OCI-LY3 (cell line): ENCODE results near the gene FBXL13.
"Not testable (repeated sequence)": the region's sequence is repeated elsewhere in the genome, so short reads cannot be mapped to it uniquely, and the experiment has no call there.

Source experiments
- H2AFZ ChIP-seq: fragments of 200-600, 300-600 bp; shearing (Covaris generic); 2 replicates; pipeline ENCODE4 v1.6.0; 2014; ENCODE audit warnings: antibody characterized with exemption, low read depth, low read length
- H3K27ac ChIP-seq: fragments of 200-600, 300-600 bp; sonication (generic); 2 replicates; pipeline ENCODE4 v1.5.1; 2014; ENCODE audit warnings: mild to moderate bottlenecking, low read length, moderate library complexity, mixed read lengths
- H3K27me3 ChIP-seq: fragments of 200-600, 300-600 bp; sonication (generic); 2 replicates; pipeline ENCODE4 v1.6.1; 2014; ENCODE audit warnings: low read depth, low read length, mixed read lengths
- H3K36me3 ChIP-seq: fragments of 200-600, 300-600 bp; sonication (generic); replicated peaks from 2 replicates; pipeline ENCODE3; 2014; ENCODE audit warnings: low read depth, low read length, mixed read lengths
- H3K4me1 ChIP-seq: fragments of 300-600, 200-600 bp; sonication (generic); 2 replicates; pipeline ENCODE4 v1.6.1; 2014; ENCODE audit warnings: low read length, mixed read lengths
- H3K4me2 ChIP-seq: fragments of 200-600, 300-600 bp; sonication (generic); 2 replicates; pipeline ENCODE4 v1.6.1; 2014; ENCODE audit warnings: low read length, mixed read lengths
- H3K4me3 ChIP-seq: fragments of 300-600, 200-600 bp; sonication (generic); 2 replicates; pipeline ENCODE4 v1.5.1; 2014; ENCODE audit warnings: antibody characterized with exemption, mild to moderate bottlenecking, low read length, moderate library complexity
- H3K79me2 ChIP-seq: fragments of 300-600, 200-600 bp; shearing (Covaris generic); 2 replicates; pipeline ENCODE4 v1.6.1; 2014; ENCODE audit warnings: mild to moderate bottlenecking, low read length, mixed read lengths
- H3K9ac ChIP-seq: fragments of 300-600, 200-600 bp; shearing (Covaris generic); 2 replicates; pipeline ENCODE4 v1.6.0; 2014; ENCODE audit warnings: mild to moderate bottlenecking, low read length, moderate library complexity
- H3K9me3 ChIP-seq: fragments of 200-600, 300-600 bp; shearing (Covaris generic); 2 replicates; pipeline ENCODE4 v1.6.1; 2014; ENCODE audit warnings: low read length, mixed read lengths; ENCODE audit not compliant: insufficient read depth
- H4K20me1 ChIP-seq: fragments of 200-600, 300-600 bp; sonication (generic); 2 replicates; pipeline ENCODE4 v1.6.1; 2016; ENCODE audit warnings: low read length, mixed read lengths; ENCODE audit not compliant: insufficient read depth
- EZH2phosphoT487 ChIP-seq: fragments of 200-600 bp; shearing (Covaris generic); IDR thresholded peaks from 2 replicates; pipeline ENCODE4 v1.6.1; 2018; ENCODE audit warnings: antibody characterized with exemption, mixed run types, low read depth
- TF ChIP-seq, protein P1 (sequence below): fragments of 200-600, 300-600 bp; sonication (generic); IDR thresholded peaks from 2 replicates; pipeline ENCODE4 v1.5.1; 2014; ENCODE audit warnings: antibody characterized with exemption, low read length, low read depth

FBXL13 gene

DNA sequence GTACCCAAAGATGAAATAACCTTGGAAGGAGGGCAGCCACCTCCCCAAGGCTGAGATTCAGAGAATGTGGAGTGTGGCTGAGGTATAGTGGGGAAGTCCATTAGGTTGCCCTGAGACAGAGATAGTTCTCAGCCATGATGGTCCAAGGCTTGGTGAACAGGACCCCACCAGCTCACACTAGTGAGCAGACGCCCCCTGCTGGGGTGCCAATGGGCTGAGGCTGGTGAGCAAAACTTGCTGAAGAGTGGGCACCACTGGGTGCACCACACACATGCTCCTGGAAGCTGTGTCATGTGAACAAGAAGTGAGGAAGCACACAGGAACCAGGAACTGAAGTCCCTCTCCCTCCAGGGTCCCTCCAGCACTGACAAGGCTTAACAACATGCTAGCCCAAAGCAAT, 8.9 kb downstream of the FBXL13 start:
- Histone ChIP-seq H3K27me3 (no peaks in the 10 kb centered on the region), H3K4me1 (no peaks in the 10 kb centered on the region), H3K36me3 (no peaks in the 10 kb centered on the region), H3K9me3 (no peaks in the 10 kb centered on the region), H3K4me3 (no peak overlapping the region), H3K79me2 (no peaks in the 10 kb centered on the region), H4K20me1 (no peaks in the 10 kb centered on the region), H3K27ac (no peak overlapping the region), H3K9ac (no peak overlapping the region), H2AFZ (no peak overlapping the region), H3K4me2 (no peak overlapping the region)
- no peak for TF ChIP-seq EZH2phosphoT487
- TF ChIP-seq, protein P1, sequence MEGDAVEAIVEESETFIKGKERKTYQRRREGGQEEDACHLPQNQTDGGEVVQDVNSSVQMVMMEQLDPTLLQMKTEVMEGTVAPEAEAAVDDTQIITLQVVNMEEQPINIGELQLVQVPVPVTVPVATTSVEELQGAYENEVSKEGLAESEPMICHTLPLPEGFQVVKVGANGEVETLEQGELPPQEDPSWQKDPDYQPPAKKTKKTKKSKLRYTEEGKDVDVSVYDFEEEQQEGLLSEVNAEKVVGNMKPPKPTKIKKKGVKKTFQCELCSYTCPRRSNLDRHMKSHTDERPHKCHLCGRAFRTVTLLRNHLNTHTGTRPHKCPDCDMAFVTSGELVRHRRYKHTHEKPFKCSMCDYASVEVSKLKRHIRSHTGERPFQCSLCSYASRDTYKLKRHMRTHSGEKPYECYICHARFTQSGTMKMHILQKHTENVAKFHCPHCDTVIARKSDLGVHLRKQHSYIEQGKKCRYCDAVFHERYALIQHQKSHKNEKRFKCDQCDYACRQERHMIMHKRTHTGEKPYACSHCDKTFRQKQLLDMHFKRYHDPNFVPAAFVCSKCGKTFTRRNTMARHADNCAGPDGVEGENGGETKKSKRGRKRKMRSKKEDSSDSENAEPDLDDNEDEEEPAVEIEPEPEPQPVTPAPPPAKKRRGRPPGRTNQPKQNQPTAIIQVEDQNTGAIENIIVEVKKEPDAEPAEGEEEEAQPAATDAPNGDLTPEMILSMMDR: peak; percentile 83

DNA sequence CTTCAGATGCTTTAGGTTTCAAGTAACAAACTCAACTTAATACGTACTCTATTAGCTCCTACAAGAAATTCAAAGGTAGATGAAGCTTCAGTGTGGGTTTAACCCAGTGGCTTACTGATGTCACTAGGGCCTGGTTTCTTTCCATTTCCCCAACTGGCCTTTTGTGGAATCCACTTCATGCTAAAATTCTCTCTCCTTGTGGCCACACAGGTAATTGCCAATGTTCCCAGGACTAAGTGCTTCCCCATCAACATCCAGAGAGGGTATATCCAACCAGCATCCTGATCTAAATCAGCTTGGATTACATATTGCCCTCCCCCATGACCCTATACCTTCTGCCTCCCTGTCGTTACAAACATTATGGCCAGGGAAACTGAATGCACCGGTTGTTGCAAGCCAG, 10.7 kb downstream of the FBXL13 start:
- no peaks in the 10 kb centered on the region for H3K9me3 ChIP-seq
- no peaks in the 10 kb centered on the region for H3K79me2 ChIP-seq
- no peaks in the 10 kb centered on the region for H3K27me3 ChIP-seq
- H3K36me3 ChIP-seq: no peaks in the 10 kb centered on the region
- H3K9ac ChIP-seq: no peak overlapping the region
- H3K27ac ChIP-seq: no peak overlapping the region
- no peak for TF ChIP-seq EZH2phosphoT487
- TF ChIP-seq, protein P1: no peak
- H4K20me1 ChIP-seq: no peaks in the 10 kb centered on the region
- H2AFZ ChIP-seq: no peak overlapping the region
- no peaks in the 10 kb centered on the region for H3K4me1 ChIP-seq
- no peak overlapping the region for H3K4me2 ChIP-seq
- H3K4me3 ChIP-seq: no peak overlapping the region

DNA sequence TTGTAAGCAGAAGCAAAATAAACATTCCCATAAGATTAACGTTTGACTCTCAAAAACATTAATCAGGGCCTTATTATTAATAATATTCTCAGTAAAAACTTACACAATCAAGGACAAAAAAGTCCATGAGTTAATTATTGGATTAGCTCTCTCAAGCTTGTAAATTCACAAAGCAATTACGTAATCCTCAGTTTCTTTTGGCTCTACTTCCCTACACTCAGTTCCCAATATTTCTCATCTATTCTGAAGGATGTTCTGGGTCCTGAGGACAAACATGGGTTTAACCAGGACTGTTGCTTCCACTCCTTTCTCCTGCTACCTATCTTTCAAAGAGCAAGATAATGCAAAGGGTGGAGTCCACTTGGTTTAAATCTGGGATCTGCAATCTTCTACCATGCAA, 15.1 kb downstream of the FBXL13 start:
- no peaks in the 10 kb centered on the region for H3K36me3 ChIP-seq
- H3K4me2 ChIP-seq: no peak overlapping the region
- H3K4me1 ChIP-seq: no peaks in the 10 kb centered on the region
- no peak overlapping the region for H2AFZ ChIP-seq
- H3K79me2 ChIP-seq: no peaks in the 10 kb centered on the region
- TF ChIP-seq EZH2phosphoT487: no peak
- TF ChIP-seq, protein P1: no peak
- no peak overlapping the region for H3K4me3 ChIP-seq
- no peak overlapping the region for H3K9ac ChIP-seq
- H3K27ac ChIP-seq: no peak overlapping the region
- H4K20me1 ChIP-seq: no peaks in the 10 kb centered on the region
- no peaks in the 10 kb centered on the region for H3K9me3 ChIP-seq
- no peaks in the 10 kb centered on the region for H3K27me3 ChIP-seq

DNA sequence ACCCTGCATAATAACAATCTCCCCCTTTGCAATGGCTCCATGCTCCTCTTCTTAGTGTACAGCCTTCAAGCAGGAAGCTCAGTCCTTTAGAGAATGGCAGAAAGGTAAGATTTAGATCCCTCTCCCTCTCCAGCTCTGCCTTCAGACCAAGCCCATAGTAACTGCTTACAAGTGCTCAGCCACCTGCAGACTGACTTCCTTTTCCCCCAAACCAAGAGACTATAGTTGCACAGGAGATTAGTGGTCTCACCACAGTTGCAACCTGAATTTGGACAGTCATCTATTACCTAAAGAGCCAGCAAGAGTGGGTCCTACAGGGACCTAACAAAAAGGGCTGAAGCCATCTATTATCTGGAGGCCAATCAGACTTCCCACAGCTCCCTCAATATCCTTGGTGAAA, 16.5 kb downstream of the FBXL13 start:
- H2AFZ ChIP-seq: no peak overlapping the region
- no peak overlapping the region for H3K27ac ChIP-seq
- peaks cover 3% of the 10 kb centered on the region for H3K36me3 ChIP-seq
- no peaks in the 10 kb centered on the region for H3K9me3 ChIP-seq
- no peaks in the 10 kb centered on the region for H3K4me1 ChIP-seq
- H3K4me2 ChIP-seq: no peak overlapping the region
- no peaks in the 10 kb centered on the region for H3K27me3 ChIP-seq
- no peak overlapping the region for H3K9ac ChIP-seq
- TF ChIP-seq, protein P1: no peak
- no peak for TF ChIP-seq EZH2phosphoT487
- H3K79me2 ChIP-seq: no peaks in the 10 kb centered on the region
- H3K4me3 ChIP-seq: no peak overlapping the region
- H4K20me1 ChIP-seq: no peaks in the 10 kb centered on the region

DNA sequence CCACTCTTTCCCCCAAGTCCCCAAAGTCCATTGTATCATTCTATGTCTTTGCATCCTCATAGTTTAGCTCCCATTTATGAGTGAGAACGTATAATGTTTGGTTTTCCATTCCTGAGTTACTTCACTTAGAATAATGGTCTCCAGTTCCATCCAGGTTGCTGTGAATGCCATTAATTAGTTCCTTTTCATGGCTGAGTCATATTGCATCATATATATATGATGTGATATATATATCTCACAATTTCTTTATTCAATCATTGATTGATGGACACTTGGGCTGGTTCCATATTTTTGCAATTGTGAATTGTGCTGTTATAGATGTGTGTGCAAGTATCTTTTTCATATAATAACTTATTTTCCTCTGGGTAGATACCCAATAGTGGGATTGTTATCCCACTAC, 18.6 kb downstream of the FBXL13 start:
- not testable (repeated sequence) for H2AFZ ChIP-seq, H3K79me2 ChIP-seq, H3K4me3 ChIP-seq, H3K27ac ChIP-seq, H3K9me3 ChIP-seq, H3K4me1 ChIP-seq, H4K20me1 ChIP-seq, H3K9ac ChIP-seq, H3K4me2 ChIP-seq, H3K36me3 ChIP-seq, H3K27me3 ChIP-seq
